ENCODE measurements around the gene KRT3. TPM values are rescaled to one million over a fixed set of nuclear protein-coding genes. Genes with fewer than 3 reads are reported as not detected.

Gene KRT3
- total RNA-seq, 1 donor = not detected

GRCh38 chr12:52828156-52828555 lies 32.2 kb upstream of the KRT3 start:
- DNase-seq (ENCODE audit: low read depth in 2 of 3, low spot score in 2 of 3) = no peak

- DNase-seq (ENCODE audit: low read depth in 2 of 3, low spot score in 2 of 3) = no peak
Measured at GRCh38 chr12:52827499-52828090, 31.7 kb upstream of the KRT3 start.

- no peak for DNase-seq (ENCODE audit: low read depth in 2 of 3, low spot score in 2 of 3)
Measured at GRCh38 chr12:52826611-52827498, 30.9 kb upstream of the KRT3 start.

- no peak for DNase-seq (ENCODE audit: low read depth in 2 of 3, low spot score in 2 of 3)
Measured at GRCh38 chr12:52825961-52826360, 30.0 kb upstream of the KRT3 start.

- DNase-seq (ENCODE audit: low read depth in 2 of 3, low spot score in 2 of 3) = no peak
Measured at GRCh38 chr12:52824741-52825410, 29.0 kb upstream of the KRT3 start.

- DNase-seq (ENCODE audit: low read depth in 2 of 3, low spot score in 2 of 3) = no peak
Measured at GRCh38 chr12:52823761-52824450, 28.0 kb upstream of the KRT3 start.

GRCh38 chr12:52822771-52823510 lies 27.0 kb upstream of the KRT3 start:
- DNase-seq (ENCODE audit: low read depth in 2 of 3, low spot score in 2 of 3) = no peak

GRCh38 chr12:52821826-52822660 lies 26.1 kb upstream of the KRT3 start:
- no peak for DNase-seq (ENCODE audit: low read depth in 2 of 3, low spot score in 2 of 3)

- no peak for DNase-seq (ENCODE audit: low read depth in 2 of 3, low spot score in 2 of 3)
Measured at GRCh38 chr12:52821071-52821730, 25.3 kb upstream of the KRT3 start.

GRCh38 chr12:52820521-52820920 lies 24.6 kb upstream of the KRT3 start:
- no peak for DNase-seq (ENCODE audit: low read depth in 2 of 3, low spot score in 2 of 3)

GRCh38 chr12:52819731-52820510 lies 24.0 kb upstream of the KRT3 start:
- DNase-seq (ENCODE audit: low read depth in 2 of 3, low spot score in 2 of 3) = no peak

- no peak for DNase-seq (ENCODE audit: low read depth in 2 of 3, low spot score in 2 of 3)
Measured at GRCh38 chr12:52818887-52819420, 23.0 kb upstream of the KRT3 start.

GRCh38 chr12:52818388-52818787 lies 22.5 kb upstream of the KRT3 start:
- DNase-seq (ENCODE audit: low read depth in 2 of 3, low spot score in 2 of 3) = no peak

GRCh38 chr12:52817699-52818238 lies 21.9 kb upstream of the KRT3 start:
- no peak for DNase-seq (ENCODE audit: low read depth in 2 of 3, low spot score in 2 of 3)

- DNase-seq (ENCODE audit: low read depth in 2 of 3, low spot score in 2 of 3) = no peak
Measured at GRCh38 chr12:52817003-52817698, 21.2 kb upstream of the KRT3 start.

- no peak for DNase-seq (ENCODE audit: low read depth in 2 of 3, low spot score in 2 of 3)
Measured at GRCh38 chr12:52815676-52816588, 20.0 kb upstream of the KRT3 start.
